ENCODE measurements around the gene PPAN.
A peak's percentile ranks its signal among the peaks of the same experiment; 100 is the strongest.

Gene PPAN

DNA sequence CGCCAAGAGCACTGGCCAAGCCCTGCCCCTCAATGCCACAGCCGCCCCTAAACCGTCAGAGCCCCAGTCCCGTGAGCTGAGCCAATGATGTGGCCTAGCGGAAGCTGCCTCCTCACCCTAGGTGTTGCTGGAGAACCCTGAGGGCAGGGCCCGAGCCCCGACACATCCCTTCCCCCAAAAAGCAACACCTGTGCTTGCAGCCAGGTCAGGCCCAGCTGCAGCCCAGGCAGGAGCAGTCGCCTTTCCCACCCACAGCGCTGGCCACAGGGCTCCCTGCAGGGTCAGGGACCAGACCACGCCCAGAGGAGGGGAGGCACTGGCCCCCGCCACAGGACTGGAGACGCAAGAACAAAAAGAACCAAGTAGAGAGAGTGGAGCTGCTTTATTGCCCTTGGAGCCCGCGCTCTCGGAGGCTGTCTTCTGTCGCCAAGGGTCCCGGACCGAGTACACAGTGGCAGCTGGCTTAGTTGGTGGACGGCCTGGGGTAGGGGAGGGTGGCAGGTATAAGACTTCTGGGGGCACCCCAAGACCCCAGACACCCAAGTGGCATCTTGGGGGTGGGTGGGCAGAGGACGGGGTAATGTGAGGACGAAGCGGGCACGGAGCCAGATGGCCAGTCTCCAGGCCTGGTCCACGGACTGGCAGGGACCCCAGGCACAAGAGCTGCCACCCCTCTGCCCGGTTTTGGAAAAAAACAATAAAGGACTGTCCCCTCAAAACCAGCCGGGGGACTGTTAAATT is 8.7 kb downstream of the PPAN start:
- peak; percentile 18 for DNase-seq

DNA sequence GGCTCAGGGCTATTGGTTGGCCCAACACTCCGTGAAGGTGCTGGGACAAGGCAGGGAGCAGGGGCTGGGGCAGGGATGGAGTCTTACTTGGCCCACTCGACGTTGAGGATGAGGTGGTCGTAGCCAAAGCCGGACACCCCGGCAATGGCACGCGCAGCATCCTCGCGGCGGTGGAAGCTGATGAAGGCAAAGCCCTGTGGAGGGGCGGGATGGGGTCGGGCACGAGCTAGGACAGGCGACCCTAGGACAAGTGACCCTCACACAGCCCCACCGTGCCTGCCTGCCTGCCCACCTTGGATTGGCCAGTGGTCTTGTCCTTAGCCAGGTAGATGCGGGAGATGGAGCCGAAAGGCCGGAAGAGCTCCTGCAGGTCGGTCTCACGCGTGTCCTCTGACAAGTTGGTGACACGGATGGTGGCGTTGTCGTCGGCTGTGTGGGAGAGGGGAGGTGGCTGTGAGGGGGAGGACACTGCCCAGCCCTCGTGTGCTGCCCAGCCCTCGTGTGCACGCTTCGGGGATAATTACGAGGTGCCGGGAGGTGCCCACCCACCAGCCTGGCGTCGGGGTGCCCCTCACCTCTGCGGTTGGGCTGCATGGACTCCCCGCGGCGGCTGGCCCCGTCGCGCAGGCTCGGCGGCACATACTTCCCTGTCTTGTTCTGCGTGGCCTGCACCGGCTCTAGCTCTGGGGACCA is 9.4 kb downstream of the PPAN start:
- no peak for DNase-seq

DNA sequence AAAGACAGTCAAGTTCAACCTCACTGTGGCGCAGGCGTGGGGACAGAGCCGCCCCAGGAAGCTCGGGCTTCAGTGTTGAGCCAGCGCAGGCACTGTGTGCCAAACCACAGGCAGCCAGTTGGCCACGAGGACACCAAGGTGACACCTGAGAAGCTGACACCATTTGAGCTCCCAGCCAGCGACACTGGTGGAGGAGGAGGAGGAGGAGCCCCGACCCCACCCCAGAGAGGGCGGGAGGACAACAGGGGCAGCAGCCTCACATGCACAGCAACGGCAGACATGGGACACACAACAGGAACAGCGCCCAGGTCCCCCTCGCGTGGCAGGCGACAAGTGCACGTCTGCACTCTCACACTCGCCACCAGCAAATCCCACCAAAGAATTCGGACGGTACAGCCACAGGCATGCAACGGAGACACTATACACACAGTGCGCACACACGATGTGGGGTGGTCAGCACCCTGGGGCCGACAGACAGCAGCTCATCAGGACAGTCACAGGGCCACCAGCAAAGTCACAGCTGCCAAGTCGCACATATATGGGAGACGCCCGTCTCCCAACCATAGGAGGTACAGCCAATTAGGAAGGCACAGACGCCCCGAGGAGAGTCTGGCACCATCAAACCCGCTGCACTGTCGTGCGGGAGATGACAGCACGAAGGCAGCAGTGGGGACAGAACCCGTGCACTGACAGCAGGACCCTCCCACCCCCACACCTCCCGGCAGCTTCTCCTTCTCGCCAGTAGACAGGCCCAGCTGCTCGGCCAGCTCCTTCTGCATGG is 10.1 kb downstream of the PPAN start:
- no peak for DNase-seq

DNA sequence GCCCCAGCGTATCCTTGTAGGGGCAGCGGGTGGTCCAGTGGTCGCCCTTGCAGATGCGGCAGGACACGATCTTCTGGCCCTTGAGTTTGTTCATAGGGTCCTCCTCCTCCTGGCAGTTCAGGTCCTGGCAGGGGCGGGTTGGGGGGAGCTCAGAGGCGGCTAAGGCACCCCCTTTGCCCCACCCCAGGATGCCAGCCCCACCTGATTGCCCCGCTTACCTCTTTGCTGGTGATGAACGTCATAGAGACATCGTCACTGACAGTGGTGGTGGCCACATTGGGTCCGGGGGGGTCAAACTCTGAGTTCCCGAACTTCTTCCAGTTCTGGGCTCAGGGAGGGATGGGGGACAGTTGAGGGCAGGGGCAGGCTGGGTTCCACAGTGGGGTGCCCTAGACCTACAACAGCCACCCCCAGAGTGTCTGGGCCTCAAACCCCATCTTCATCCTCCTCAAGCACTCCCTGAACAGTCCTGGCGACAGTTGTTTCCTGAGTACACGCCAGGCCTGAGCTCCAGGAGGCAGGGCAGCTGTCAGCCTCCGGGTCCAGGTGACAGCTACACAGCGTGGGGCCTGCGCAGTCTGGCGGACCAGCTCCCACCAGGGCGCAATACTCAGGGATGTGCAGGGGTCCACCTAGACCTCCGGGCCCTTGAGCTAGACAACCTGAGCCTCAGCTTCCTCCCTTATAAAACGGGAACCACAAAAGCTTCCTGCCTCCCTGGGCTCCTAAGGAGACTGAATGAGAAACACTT is 10.9 kb downstream of the PPAN start:
- DNase-seq = no peak

DNA sequence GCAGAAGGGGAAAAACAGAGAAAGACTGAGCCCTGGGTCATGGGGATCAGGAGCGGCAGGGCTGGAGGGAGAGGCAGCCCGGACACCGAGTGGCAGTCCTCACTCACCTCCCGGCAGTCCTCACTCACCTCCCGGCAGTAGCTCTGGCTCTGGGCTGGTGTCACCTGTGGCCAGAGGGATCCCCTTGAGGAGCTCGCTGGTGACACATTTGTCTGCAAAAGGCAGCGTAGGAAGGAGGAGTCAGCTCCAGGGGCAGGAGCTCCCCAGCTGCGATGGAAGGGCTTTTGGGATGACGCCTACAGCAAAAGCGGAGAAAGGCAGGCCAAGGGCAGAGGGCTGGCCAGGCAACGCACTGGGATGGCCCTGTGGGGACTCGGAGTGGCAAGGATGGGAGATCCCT is 12.8 kb downstream of the PPAN start:
- no peak for DNase-seq

DNA sequence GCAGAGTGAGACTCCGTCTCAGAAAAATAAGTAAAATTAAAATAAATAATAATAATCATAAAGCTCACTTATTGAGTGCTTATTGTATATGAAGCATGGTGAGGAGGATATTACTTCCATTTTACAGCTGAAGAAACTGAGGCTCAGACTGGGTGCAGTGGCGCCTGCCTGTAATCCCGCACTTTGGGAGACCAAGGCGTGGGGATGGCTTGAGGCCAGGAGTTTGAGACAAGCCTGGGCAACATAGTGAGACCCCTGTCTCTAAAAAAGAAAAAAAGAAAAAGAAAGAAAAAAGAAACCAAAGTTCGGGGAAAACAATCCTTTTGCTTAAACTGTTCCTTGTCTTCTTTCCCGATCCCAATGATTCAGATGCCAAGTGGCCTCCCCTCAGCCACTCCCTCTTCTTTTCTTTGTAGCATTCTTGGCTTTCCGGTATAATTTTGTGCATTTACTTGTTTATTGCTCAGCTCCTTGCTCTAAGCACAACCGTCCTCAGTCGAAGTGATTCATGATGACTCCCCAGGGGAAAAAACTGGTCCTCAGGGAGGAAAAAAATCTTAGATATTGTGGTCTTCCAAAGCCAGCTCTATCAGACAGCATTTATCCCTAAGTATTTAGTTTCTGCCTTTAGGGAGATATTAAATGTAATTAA is 14.5 kb downstream of the PPAN start:
- no peak for DNase-seq

DNA sequence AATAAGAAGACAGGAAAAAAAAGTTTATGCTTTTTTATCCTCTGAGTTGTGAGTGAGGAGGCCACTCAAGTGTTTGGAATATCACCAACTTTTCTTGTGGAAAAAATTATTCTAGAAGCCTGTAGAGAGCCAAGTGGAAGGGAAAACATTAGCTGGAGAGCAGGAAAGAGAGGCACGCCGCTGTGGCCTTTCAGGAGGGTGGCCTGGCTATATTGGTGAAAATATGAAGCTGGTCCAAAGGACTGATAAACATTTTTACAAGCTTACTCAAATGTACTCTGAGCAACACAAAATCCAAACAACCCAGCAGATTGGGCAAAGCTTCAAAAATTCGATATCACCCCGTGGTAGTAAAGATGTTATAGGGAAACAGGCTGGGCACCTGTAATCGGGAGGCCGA is 15.9 kb downstream of the PPAN start:
- no peak for DNase-seq

DNA sequence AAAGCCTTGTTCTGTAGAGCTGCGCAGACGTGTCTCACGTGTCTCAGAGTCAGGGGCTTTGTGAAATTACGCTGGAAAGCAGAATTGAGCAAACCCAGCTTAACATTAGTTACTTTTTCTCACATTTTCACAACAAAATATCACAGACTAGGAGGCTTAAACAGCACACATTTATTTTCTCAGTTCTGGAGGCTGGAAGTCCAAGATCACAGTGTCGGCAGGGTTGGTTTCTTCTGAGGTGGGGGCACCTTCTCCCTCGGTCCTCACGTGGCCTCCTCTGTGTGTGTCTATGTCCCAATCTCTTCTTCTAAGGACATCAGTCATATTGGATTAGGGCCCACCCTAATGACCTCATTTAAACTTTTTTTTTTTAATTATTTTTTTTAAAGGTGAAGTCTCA is 18.3 kb downstream of the PPAN start:
- DNase-seq = no peak

DNA sequence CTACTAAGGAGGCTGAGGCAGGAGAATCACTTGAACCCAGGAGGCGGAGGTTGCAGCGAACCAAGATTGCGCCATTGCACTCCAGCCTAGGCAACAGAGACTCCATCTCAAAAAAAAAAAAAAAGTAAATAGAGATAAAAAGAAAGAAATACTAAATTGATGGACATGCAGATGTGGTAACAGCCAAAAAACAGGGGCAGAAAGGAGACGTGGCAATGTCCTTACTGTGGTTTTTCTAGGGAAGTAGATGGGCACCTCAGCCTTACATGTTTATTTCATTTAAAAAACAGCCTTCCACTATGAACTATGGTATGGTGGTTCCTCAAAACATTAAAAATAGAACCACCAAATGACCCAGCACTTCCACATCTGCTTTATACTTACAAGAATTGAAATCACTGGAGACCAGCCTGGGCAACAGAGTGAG is 20.1 kb downstream of the PPAN start:
- no peak for DNase-seq

DNA sequence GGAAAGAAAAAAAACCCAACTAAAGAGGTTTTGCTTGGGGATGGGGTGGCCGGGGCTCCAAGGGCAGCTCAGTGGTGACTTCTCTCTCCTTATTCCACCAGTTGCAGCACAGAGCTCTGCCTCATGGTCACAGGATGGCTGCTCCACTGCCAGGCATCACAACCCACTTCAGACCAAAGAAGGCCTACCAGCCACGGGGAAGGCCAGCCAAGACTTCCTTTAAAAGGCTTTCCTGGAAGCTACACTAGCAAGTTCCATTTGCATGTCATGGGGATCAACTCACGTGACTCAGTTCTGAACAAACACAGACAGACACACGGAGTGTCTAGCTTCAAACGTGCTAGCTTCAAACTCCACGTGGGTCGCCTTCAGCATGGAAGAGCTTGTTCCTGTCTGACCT is 26.7 kb downstream of the PPAN start:
- no peak for DNase-seq

DNA sequence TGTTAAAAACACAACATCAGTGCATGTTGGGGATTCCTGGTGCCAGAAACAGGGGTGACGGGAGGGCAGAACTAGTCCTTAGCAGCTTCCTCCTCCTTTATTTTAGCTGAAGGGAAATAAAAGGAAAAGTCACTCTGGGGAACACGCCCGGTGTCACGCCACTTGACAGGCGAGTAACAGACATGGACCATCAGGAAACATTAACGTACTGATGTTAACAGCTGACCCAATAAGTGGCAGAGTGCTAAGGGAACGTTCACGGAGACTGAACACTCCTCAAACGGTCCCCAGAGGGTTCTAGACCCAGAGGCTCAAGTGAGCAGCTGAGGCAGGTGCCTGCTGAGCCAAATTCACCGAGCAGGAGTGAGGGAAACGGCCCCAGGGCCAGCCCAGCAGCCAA is 27.4 kb downstream of the PPAN start:
- DNase-seq = no peak

DNA sequence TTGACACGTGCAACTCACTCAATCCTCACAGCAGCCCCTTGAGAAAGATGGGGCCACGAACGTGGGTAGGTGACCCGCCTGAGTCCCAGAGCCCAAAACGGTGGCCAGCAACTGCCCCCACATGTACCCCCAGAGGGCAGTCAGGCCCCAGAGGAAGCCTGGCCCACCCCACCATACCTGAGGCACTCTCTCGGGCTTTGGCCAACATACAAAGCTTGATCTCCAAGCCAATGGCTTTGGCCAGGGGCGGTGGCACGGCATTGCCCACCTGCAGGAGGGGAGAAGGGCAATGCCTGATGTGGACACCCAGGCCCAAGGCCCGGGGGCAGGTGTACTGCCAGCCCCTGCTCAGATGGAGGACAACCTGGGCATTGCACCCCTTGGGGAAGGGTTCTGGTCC is 27.9 kb downstream of the PPAN start:
- no peak for DNase-seq

DNA sequence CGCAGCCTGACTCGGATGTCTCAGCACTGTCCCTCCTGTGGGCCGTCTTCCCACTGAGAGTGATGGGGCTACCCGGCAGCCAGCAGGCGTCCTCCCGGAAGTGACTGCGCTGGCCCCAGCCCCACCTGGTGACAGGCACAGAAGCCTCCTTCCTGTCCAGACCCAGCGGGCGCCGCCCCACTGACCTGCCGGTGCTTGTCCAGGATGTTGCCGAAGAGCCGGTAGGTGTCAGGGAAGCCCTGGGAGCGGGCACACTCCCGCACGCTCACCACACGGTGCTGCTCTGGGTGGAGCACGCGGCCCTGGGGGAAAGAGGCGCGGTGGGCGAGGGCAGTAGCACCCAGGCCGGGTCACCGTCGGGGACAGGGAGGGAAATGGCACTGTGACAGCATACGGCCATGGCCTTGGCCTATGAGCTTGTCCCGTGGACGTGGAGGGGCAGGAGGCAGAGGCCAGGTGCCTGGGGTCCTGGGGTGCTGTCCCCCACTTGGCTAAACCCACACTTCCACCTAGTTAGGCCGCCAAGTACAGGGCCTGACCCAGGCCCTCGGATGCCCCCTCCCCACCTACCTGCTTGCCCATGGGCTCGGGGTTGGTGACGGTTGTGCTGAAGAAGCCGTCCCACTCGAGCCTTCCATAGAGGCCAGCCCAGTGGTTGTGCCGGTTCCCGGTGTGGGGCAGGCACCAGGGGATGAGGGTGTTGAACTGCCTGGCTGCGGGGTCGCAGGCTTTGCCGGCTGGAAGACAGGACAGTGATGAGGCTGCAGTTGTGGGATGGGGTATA is 29.6 kb downstream of the PPAN start:
- DNase-seq = no peak

DNA sequence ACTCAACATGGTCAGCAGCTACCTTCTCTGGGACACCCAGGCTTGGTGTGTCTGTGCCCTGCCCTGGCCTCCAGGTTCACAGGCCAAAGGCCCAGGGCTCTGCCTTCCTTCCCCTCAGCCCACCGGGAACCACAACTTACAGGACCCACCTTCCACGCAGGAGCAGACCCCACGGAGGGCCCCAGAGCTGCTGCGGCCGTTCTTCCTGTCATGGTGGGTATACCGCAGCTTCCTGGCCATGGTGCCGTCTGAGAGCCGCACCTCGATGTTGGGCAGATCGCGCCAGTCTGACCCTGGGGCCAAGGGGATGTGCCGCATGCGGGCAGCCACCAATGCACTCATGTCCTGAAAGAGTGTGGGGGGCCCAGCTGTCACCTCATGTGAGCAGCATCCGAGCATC is 30.8 kb downstream of the PPAN start:
- no peak for DNase-seq

DNA sequence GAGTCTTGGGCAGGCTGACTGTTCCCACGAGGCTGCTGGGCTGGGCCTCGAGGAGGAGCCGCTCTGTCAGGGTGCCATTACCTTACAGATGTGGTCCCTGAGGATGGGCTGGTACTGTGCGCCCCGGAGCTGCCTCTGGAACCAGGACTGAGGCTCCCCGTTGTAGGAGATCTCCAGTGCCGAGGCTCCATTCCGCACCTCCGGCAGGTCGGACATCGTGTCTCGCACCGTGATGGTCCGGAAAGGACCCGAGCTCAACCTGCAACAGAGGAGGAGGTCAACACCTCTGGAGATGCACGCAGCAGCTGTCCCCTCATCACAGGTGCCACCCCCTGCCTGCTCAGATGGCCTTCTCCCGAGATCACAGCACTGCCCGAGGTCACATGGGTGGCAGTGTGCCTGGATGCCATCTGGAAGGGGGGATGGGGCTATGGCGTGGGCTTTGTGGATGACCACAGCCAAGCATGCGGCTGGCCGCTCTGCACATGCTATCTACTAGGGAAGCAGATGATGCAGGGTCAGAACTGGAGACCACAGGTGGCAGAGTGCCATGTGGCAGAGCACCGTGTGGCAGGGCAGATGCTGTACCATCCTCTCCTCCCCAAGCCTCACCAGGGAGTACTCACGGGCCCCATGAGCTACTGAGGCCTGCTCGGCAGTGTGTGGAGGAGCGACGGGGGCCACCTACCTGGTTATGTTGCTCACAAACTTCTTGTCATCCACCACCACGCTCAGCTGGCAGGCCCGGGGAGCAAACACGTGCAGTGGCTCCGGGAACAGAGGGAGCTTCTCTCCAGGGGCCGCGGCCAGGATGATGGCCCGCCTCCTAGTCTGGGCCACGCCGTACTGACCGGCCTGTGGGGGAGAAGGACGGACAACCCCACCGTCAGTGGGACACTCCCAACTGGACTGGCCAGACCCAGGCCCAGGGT is 31.9 kb downstream of the PPAN start:
- DNase-seq = no peak

DNA sequence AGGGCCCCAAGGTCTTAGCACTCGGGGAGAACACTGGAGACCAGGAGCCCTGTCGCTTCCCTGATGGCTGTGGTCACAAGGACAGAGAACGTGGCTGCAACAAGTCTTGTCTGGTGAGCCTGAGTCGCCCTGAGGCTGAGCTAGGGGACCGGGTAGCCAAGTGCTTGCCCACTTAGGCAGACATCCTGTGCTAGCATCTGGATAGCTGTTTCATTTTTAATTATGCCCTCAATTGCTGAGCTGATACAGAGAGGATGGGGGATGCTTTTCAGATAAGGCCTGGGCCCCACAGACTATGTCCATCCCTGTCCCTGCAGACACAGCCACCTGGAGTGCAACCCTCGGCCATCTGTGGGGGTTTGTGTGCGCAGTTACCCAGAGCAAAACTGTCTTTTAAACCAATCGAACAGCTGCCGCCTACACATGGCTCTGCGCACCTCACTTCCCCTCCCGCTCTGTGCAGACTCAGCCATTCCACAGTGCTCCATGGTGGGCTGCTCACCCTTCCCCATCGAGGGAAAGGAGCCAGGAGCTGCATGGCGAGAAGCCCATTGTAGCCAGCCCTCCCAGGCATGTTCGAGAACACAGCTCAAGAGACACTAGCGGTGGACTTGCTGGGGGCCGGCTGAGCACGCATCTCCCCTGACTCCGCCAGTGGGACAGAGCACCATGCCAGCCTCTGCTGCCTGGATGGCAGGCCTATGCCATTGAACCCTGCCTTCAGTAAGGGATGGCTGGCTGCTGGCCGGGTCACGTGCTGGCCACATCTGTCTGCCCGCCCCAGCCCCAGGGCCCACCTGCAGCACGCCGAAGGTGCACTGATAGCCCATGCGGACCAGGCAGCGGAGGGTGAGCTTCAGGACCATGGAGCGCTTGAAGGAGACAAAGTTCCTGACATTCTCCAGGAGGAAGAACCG is 33.0 kb downstream of the PPAN start:
- no peak for DNase-seq

DNA sequence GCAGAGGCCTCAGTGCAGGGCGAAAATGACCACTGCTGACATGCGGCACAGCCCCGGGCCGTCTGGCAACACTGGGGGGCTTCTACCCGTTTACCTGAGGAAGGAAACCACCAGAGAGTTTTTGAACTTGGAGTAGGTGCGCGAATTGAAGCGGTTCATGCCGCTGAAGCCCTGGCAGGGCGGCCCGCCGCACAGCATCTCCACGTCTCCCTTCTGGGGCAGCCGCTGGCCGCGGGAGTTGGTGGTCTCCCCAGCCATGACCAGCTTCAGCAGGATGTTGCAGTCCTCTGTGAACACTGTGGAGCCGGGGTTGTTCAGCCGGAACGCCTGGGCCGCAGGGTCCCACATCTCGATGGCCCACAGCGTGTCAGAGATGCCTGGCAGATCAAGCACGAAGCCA is 33.8 kb downstream of the PPAN start:
- no peak for DNase-seq

DNA sequence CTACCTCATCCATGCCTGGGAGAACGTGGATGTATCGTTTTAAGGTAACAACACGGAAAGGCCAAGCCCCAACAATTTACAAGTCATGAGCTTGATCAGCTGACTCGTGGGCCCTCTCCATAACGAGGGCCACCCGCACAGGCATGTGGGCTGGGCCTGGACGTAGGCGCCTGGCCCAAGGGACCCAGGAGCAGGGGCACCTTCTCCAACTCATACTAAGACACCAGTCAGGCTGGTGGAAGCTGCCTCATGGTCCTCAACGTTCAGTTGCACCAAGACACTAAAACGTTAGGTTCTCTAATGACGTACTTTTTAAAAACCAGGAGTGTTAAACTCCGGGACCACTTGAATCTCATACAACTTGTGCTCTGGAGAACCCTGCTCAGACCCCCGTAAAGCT is 35.3 kb downstream of the PPAN start:
- DNase-seq = no peak

DNA sequence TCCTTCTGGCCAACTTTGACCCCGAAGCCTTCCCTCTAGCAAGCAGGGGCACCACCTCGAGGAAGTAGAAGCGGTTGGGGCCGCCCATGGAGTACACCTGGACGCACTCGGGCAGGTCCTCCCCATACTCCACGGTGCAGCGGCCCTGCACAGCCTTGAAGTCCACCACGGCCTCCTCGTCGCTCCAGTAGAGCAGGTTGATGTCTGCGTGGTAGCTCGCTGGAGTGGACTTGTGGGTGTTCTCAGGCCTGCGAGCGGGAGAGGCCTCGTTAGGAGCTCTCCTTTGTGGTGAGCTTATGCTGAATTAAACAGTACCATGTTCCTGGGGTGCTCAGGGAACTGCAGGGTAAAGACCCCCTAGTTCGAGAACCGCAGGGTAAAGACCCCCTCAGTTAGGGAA is 35.8 kb downstream of the PPAN start:
- no peak for DNase-seq

Measured in CD4-positive, alpha-beta T cell treated with Interleukin-17A for 1 hour (primary cell).